NK-92 treated with Interleukin-12 subunit alpha and Interleukin-12 subunit beta, amount 100 ng/mL, for 24 hours (cell line): ENCODE data around the gene LRRC17.
"Not testable (repeated sequence)": the region's sequence is repeated elsewhere in the genome, so short reads cannot be mapped to it uniquely, and the experiment has no call there.

Experiments
- DNase-seq: peaks from one replicate; lab custom pipeline; 2025; lab: John Stamatoyannopoulos, UW

LRRC17 gene

GRCh38 chr7:102897211-102897631, 15.6 kb upstream of the LRRC17 start:
- DNase-seq: no peak

- no peak for DNase-seq
Observed at GRCh38 chr7:102897856-102898531, 14.8 kb upstream of the LRRC17 start.

- DNase-seq: no peak
Observed at GRCh38 chr7:102898532-102898859, 14.3 kb upstream of the LRRC17 start.

- not testable (repeated sequence) for DNase-seq
Observed at GRCh38 chr7:102902052-102902451, 10.7 kb upstream of the LRRC17 start.

- not testable (repeated sequence) for DNase-seq
Observed at GRCh38 chr7:102903576-102903975, 9.2 kb upstream of the LRRC17 start.

GRCh38 chr7:102908676-102909075, 4.1 kb upstream of the LRRC17 start:
- peak; percentile 7 for DNase-seq

GRCh38 chr7:102913826-102914225, 1.0 kb downstream of the LRRC17 start:
- DNase-seq: no peak

- DNase-seq: no peak
Observed at GRCh38 chr7:102914585-102914984, 1.8 kb downstream of the LRRC17 start.

GRCh38 chr7:102916426-102916825, 3.6 kb downstream of the LRRC17 start:
- no peak for DNase-seq

GRCh38 chr7:102916881-102917280, 4.1 kb downstream of the LRRC17 start:
- no peak for DNase-seq

GRCh38 chr7:102917436-102918353, 4.9 kb downstream of the LRRC17 start:
- no peak for DNase-seq

GRCh38 chr7:102918845-102919244, 6.0 kb downstream of the LRRC17 start:
- no peak for DNase-seq

GRCh38 chr7:102925976-102926782, 13.4 kb downstream of the LRRC17 start:
- DNase-seq: no peak

GRCh38 chr7:102926783-102927140, 14.0 kb downstream of the LRRC17 start:
- DNase-seq: no peak

GRCh38 chr7:102927312-102927933, 14.6 kb downstream of the LRRC17 start:
- no peak for DNase-seq

GRCh38 chr7:102931757-102932156, 19.0 kb downstream of the LRRC17 start:
- DNase-seq: no peak

GRCh38 chr7:102933763-102934162, 21.0 kb downstream of the LRRC17 start:
- DNase-seq: no peak

- DNase-seq: no peak
Observed at GRCh38 chr7:102934239-102934638, 21.4 kb downstream of the LRRC17 start.

GRCh38 chr7:102934701-102935100, 21.9 kb downstream of the LRRC17 start:
- no peak for DNase-seq

- DNase-seq: no peak
Observed at GRCh38 chr7:102935450-102936115, 22.8 kb downstream of the LRRC17 start.

GRCh38 chr7:102938679-102939078, 25.9 kb downstream of the LRRC17 start:
- DNase-seq: no peak
